GM12878 (cell line): Measurements from ENCODE around the gene MAST1. TPM values are rescaled to one million over a fixed set of nuclear protein-coding genes. Genes with fewer than 3 reads are reported as not detected.

ENCODE experiments used
- BHLHE40 ChIP-seq, 2 experiments: fragments of 450-650 bp in 1 of 2; IDR thresholded peaks; 2 replicates each; pipeline ENCODE4 v1.6.1; 2011 to 2017; ENCODE audit warnings: low read depth in 2 of 2, borderline replicate concordance in 1 of 2, improper control_type of control experiment in 1 of 2, low read length in 1 of 2, mild to moderate bottlenecking in 1 of 2
- CBX5 ChIP-seq: sonication (generic); IDR thresholded peaks from 2 replicates; pipeline ENCODE4 v1.6.1; 2016; ENCODE audit warnings: low read depth, moderate library complexity, mild to moderate bottlenecking, inconsistent platforms
- CHD4 ChIP-seq: fragments of 200-600 bp; sonication (generic); IDR thresholded peaks from 2 replicates; pipeline ENCODE4 v1.6.1; 2016; ENCODE audit warnings: mild to moderate bottlenecking
- EED ChIP-seq: sonication (generic); IDR thresholded peaks from 2 replicates; pipeline ENCODE4 v1.6.1; 2016; ENCODE audit warnings: antibody characterized with exemption, low read depth
- KLF5 ChIP-seq: fragments of 450-650 bp; IDR thresholded peaks from 2 replicates; pipeline ENCODE4 v1.6.1; 2014; ENCODE audit warnings: mild to moderate bottlenecking; ENCODE audit not compliant: partially characterized antibody
- MXI1 ChIP-seq: fragments of 150-350 bp; IDR thresholded peaks from 2 replicates; pipeline ENCODE4 v1.6.1; 2011; ENCODE audit warnings: low read depth, mild to moderate bottlenecking, inconsistent platforms, low read length, improper control_type of control experiment
- MYC ChIP-seq: IDR thresholded peaks from 2 replicates; pipeline ENCODE4 v1.6.1; 2011; ENCODE audit warnings: mild to moderate bottlenecking, low read length, moderate library complexity, inconsistent platforms; ENCODE audit not compliant: insufficient read depth, insufficient replicate concordance, insufficient read length, severe bottlenecking
- PAX5 ChIP-seq: IDR thresholded peaks from 2 replicates; pipeline ENCODE4 v1.6.1; 2011; ENCODE audit warnings: low read depth, low read length, borderline replicate concordance
- PBX3 ChIP-seq: IDR thresholded peaks from 2 replicates; pipeline ENCODE4 v1.6.1; 2011; ENCODE audit warnings: mild to moderate bottlenecking, low read depth, low read length, moderate library complexity; ENCODE audit not compliant: insufficient replicate concordance
- RELB ChIP-seq: fragments of 450-650 bp; IDR thresholded peaks from 2 replicates; pipeline ENCODE4 v1.6.1; 2017; ENCODE audit warnings: low read depth, mild to moderate bottlenecking, moderate library complexity
- STAT1 ChIP-seq: fragments of 450-650 bp; conservative IDR thresholded peaks from 2 replicates; pipeline ENCODE4 v1.6.1; 2014; ENCODE audit warnings: antibody characterized with exemption, mild to moderate bottlenecking
- TAF1 ChIP-seq: IDR thresholded peaks from 2 replicates; pipeline ENCODE4 v1.6.1; 2011; ENCODE audit warnings: mild to moderate bottlenecking, low read depth, low read length, borderline replicate concordance
- ZBTB33 ChIP-seq: fragments of 450-650 bp; IDR thresholded peaks from 2 replicates; pipeline ENCODE4 v1.6.1; 2017; ENCODE audit warnings: mild to moderate bottlenecking
- ZBTB4 ChIP-seq: fragments of 450-650 bp; formaldehyde crosslinking; IDR thresholded peaks from 2 replicates; pipeline ENCODE4 v1.4.0; 2022; ENCODE audit warnings: mild to moderate bottlenecking, moderate library complexity
- ZNF207 ChIP-seq: fragments of 450-650 bp; IDR thresholded peaks from 2 replicates; pipeline ENCODE4 v1.6.1; 2014; ENCODE audit warnings: antibody characterized with exemption, mild to moderate bottlenecking, borderline replicate concordance
- polyA plus RNA-seq, 11 experiments: library from polyadenylated mRNA; depleted of rRNA in 4 of 11; unstranded in 6 of 11; stranded (reverse) in 5 of 11; fragments of >200 nt; fragmentation: Nextera tagmentation in 4 of 11; fragmentation: Illumina TruSeq in 1 of 11; extraction: Ambion mirVana in 4 of 11; extraction: Trizol in 1 of 11; gene quantifications; 1 replicate in 1 of 11; 2 replicates in 10 of 11; pipeline versions ENCODE4 v1.2.1 to v1.2.3, GENCODE V29; 2011 to 2016; ENCODE audit warnings: inconsistent platforms in 2 of 11, missing spikeins in 2 of 11, low read depth in 1 of 11
- total RNA-seq, 4 experiments: library from RNA; depleted of rRNA in 3 of 4; stranded (reverse); fragments of >200 nt in 3 of 4; fragmentation: Illumina TruSeq in 1 of 4; extraction: Trizol in 1 of 4; gene quantifications; 2 replicates each; pipeline versions ENCODE4 v1.2.1 to v1.2.3, GENCODE V29; 2013 to 2021
- TF ChIP-seq, protein P1 (sequence below): fragments of 450-650 bp; IDR thresholded peaks from 2 replicates; pipeline ENCODE4 v1.6.1; 2017; ENCODE audit warnings: mild to moderate bottlenecking, low read depth, inconsistent platforms; ENCODE audit not compliant: poor library complexity, severe bottlenecking

The MAST1 gene
- total and polyA plus RNA-seq, 10 of the 15 experiments (the other 5 are each of a cell fraction or from before 2014, with no cell fraction given): 0.08 to 0.79 (median 0.44) TPM; not detected in 1

DNA sequence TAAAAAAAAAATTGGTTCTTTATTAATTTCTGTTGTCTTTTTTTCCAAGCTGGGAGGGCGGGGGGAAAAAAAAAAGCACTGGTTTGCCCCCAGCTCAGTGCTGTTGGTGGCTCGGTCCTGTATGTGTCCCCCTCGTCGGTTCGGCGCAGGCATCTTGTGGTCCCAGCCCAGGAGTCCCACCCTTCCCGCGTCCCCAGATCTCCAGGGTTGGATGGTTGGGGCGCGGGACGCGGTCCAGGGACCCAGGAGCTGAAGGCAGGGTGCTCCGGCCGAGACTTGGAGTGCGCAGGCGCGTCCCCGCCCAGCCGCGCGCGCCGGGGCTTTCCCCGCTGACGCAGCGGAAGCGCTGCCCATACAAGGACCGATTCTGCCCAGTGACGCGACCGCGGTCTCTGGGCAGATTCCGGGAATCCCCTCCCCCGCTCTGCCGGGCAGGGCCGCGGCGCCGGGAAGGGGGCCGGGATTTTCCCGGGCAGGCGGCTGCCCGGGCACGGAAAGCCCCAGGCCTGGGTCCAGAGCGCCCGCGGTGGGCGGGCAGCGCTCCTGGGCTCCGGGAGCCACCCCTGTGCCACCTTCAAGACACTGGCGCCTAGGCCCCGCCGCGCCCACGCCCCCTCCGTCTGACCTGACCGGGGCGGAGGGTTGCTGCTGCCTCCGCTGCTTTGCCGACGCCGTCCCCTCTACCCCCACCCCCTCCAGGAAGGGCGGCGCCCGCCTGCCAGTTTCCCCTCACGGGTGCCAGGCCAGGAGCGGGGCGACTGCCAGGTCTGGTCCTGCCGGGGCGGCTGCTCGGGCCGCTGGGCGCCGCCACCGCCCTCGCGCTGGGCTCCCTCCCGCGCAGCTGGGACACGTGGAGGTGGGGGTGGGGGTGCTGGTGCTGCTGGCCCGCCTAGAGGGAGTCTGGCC is 44.8 kb upstream of the MAST1 start (continued):
- TF ChIP-seq, protein P1, sequence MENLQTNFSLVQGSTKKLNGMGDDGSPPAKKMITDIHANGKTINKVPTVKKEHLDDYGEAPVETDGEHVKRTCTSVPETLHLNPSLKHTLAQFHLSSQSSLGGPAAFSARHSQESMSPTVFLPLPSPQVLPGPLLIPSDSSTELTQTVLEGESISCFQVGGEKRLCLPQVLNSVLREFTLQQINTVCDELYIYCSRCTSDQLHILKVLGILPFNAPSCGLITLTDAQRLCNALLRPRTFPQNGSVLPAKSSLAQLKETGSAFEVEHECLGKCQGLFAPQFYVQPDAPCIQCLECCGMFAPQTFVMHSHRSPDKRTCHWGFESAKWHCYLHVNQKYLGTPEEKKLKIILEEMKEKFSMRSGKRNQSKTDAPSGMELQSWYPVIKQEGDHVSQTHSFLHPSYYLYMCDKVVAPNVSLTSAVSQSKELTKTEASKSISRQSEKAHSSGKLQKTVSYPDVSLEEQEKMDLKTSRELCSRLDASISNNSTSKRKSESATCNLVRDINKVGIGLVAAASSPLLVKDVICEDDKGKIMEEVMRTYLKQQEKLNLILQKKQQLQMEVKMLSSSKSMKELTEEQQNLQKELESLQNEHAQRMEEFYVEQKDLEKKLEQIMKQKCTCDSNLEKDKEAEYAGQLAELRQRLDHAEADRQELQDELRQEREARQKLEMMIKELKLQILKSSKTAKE: no peak
- TF ChIP-seq RELB (peak; percentile 91; the same call in 1 of the 2 replicates), BHLHE40 (IDR thresholded peaks at IDR 0.05; ENCODE audit: borderline replicate concordance in 1 of 2, low read depth in 2 of 2, low read length in 1 of 2) (peak; percentile 71 to 72), PAX5 (peak; percentile 97), MXI1 (peak; percentile 46), ZBTB33 (0 out of 2 replicates have a peak, but pooled peaks have one; percentile 68), PBX3 (peak; percentile 24), ZNF207 (peak; percentile 73; the same call in 1 of the 2 replicates), CBX5 (no peak), KLF5 (peak; percentile 90), ZBTB4 (peak; percentile 59; the same call in 1 of the 2 replicates), MYC (peak; percentile 55), STAT1 (no peak), EED (peak; percentile 87), CHD4 (no peak), TAF1 (peak; percentile 56; the same call in 1 of the 2 replicates)
